H9 (cell line): Measurements from ENCODE around the gene RPL22. TPM values are rescaled to one million over a fixed set of nuclear protein-coding genes. Genes with fewer than 3 reads are reported as not detected.
A peak's percentile ranks its signal among the peaks of the same experiment; 100 is the strongest.

Experiments
- DNase-seq: peaks from one replicate; pipeline ENCODE4 v3.0.0-alpha.2; 2017
- H2AFZ ChIP-seq: one replicate; pipeline ENCODE4 v1.6.1; 2013; ENCODE audit warnings: mild to moderate bottlenecking, low read length, control low read depth, moderate library complexity
- H2AK5ac ChIP-seq: 2 replicates; pipeline ENCODE4 v1.6.1; 2013; ENCODE audit warnings: low read length, control low read depth, mixed read lengths; ENCODE audit not compliant: insufficient read length
- H2BK120ac ChIP-seq: one replicate; pipeline ENCODE4 v1.6.1; 2013; ENCODE audit warnings: low read depth, mild to moderate bottlenecking, low read length, control low read depth, inconsistent platforms; ENCODE audit not compliant: poor library complexity, severe bottlenecking
- H2BK12ac ChIP-seq: 2 replicates; pipeline ENCODE4 v1.6.1; 2013; ENCODE audit warnings: low read length, control low read depth, mixed read lengths, low read depth; ENCODE audit not compliant: insufficient read length
- H2BK15ac ChIP-seq: 2 replicates; pipeline ENCODE4 v1.6.1; 2013; ENCODE audit warnings: low read depth, low read length, control low read depth
- H2BK20ac ChIP-seq: one replicate; pipeline ENCODE4 v1.6.1; 2013; ENCODE audit warnings: low read depth, mild to moderate bottlenecking, low read length, control low read depth, inconsistent platforms; ENCODE audit not compliant: poor library complexity, severe bottlenecking
- H2BK5ac ChIP-seq: 2 replicates; pipeline ENCODE4 v1.6.1; 2013; ENCODE audit warnings: low read length, control low read depth, mixed read lengths; ENCODE audit not compliant: insufficient read length
- H3K14ac ChIP-seq: 2 replicates; pipeline ENCODE4 v1.6.1; 2013; ENCODE audit warnings: low read length, control low read depth; ENCODE audit not compliant: insufficient read depth
- H3K18ac ChIP-seq: 2 replicates; pipeline ENCODE4 v1.6.1; 2013; ENCODE audit warnings: low read depth, mild to moderate bottlenecking, mixed read lengths, low read length, control low read depth; ENCODE audit not compliant: insufficient read length
- H3K23ac ChIP-seq: 2 replicates; pipeline ENCODE4 v1.6.1; 2013; ENCODE audit warnings: low read length, control low read depth, mixed read lengths, low read depth; ENCODE audit not compliant: insufficient read length
- H3K23me2 ChIP-seq: 2 replicates; pipeline ENCODE4 v1.6.1; 2013; ENCODE audit warnings: low read depth, mild to moderate bottlenecking, mixed read lengths, low read length, control low read depth; ENCODE audit not compliant: insufficient read length, poor library complexity, severe bottlenecking
- H3K27ac ChIP-seq: 2 replicates; pipeline ENCODE4 v1.5.1; 2013; ENCODE audit warnings: low read length, control low read depth, mixed read lengths, low read depth; ENCODE audit not compliant: insufficient read length
- H3K27me3 ChIP-seq: 2 replicates; pipeline ENCODE4 v1.6.1; 2013; ENCODE audit warnings: low read length, control low read depth, inconsistent platforms; ENCODE audit not compliant: insufficient read depth
- H3K4ac ChIP-seq: 2 replicates; pipeline ENCODE4 v1.6.1; 2013; ENCODE audit warnings: low read depth, mild to moderate bottlenecking, control low read depth, inconsistent platforms, low read length, moderate library complexity
- H3K4me1 ChIP-seq: 2 replicates; pipeline ENCODE4 v1.6.1; 2013; ENCODE audit warnings: low read length, control low read depth, inconsistent platforms; ENCODE audit not compliant: insufficient read depth
- H3K4me2 ChIP-seq: 2 replicates; pipeline ENCODE4 v1.6.1; 2013; ENCODE audit warnings: low read length, control low read depth, mixed read lengths; ENCODE audit not compliant: insufficient read length, insufficient read depth
- H3K56ac ChIP-seq: 2 replicates; pipeline ENCODE4 v1.6.1; 2013; ENCODE audit warnings: low read depth, mild to moderate bottlenecking, mixed read lengths, low read length, control low read depth; ENCODE audit not compliant: insufficient read length
- H3K79me1 ChIP-seq: 2 replicates; pipeline ENCODE4 v1.6.1; 2013; ENCODE audit warnings: low read depth, mild to moderate bottlenecking, moderate library complexity, low read length, control low read depth, inconsistent platforms; ENCODE audit not compliant: insufficient read depth, poor library complexity, severe bottlenecking
- H3K79me2 ChIP-seq: 2 replicates; pipeline ENCODE4 v1.6.1; 2013; ENCODE audit warnings: low read length, control low read depth, inconsistent platforms; ENCODE audit not compliant: insufficient read depth
- H3K9ac ChIP-seq: 2 replicates; pipeline ENCODE4 v1.6.1; 2013; ENCODE audit warnings: low read length, control low read depth, mixed read lengths; ENCODE audit not compliant: insufficient read length; ENCODE audit errors: extremely low read depth
- H3K9me3 ChIP-seq: one replicate; pipeline ENCODE4 v1.6.1; 2013; ENCODE audit warnings: low read depth, low read length, inconsistent platforms; ENCODE audit not compliant: control insufficient read depth
- H3T11ph ChIP-seq: one replicate; pipeline ENCODE4 v1.6.1; 2013; ENCODE audit warnings: mild to moderate bottlenecking, low read length, control low read depth, inconsistent platforms
- H4K20me1 ChIP-seq: one replicate; pipeline ENCODE4 v1.6.1; 2013; ENCODE audit not compliant: control insufficient read depth, insufficient read length, insufficient read depth
- H4K5ac ChIP-seq: 2 replicates; pipeline ENCODE4 v1.6.1; 2013; ENCODE audit warnings: low read depth, mild to moderate bottlenecking, mixed read lengths, low read length, control low read depth; ENCODE audit not compliant: insufficient read length
- H4K8ac ChIP-seq: replicated peaks from 2 replicates; pipeline ENCODE4 v1.6.1; 2013; ENCODE audit warnings: low read length, control low read depth, mixed read lengths, low read depth; ENCODE audit not compliant: insufficient read length
- H4K91ac ChIP-seq: 2 replicates; pipeline ENCODE4 v1.6.1; 2013; ENCODE audit warnings: low read depth, mild to moderate bottlenecking, moderate library complexity, mixed read lengths, low read length, control low read depth; ENCODE audit not compliant: insufficient read length
- H3K27ac Mint-ChIP-seq, 3 experiments: 2 replicates in 2 of 3; 3 replicates in 1 of 3; pipeline ENCODE4 v1.8.0; 2020 to 2021; ENCODE audit warnings: mixed read lengths in 3 of 3, mild to moderate bottlenecking in 1 of 3, moderate library complexity in 1 of 3
- H3K27me3 Mint-ChIP-seq: 2 replicates; pipeline ENCODE4 v1.8.0; 2021; ENCODE audit warnings: low read depth, mild to moderate bottlenecking, moderate library complexity, mixed read lengths
- H3K36me3 Mint-ChIP-seq, 3 experiments: 2 replicates in 2 of 3; 3 replicates in 1 of 3; pipeline ENCODE4 v1.8.0; 2020 to 2021; ENCODE audit warnings: low read depth in 3 of 3, mixed read lengths in 3 of 3; ENCODE audit not compliant: insufficient read depth in 1 of 3
- H3K4me1 Mint-ChIP-seq, 2 experiments: 2 replicates each; pipeline ENCODE4 v1.8.0; 2020; ENCODE audit warnings: mixed read lengths in 2 of 2
- H3K4me3 Mint-ChIP-seq, 2 experiments: 2 replicates in 1 of 2; 3 replicates in 1 of 2; pipeline ENCODE4 v1.8.0; 2020 to 2021; ENCODE audit warnings: mild to moderate bottlenecking in 2 of 2, mixed read lengths in 2 of 2, moderate library complexity in 1 of 2
- H3K9me3 Mint-ChIP-seq, 2 experiments: 2 replicates in 1 of 2; 3 replicates in 1 of 2; pipeline ENCODE4 v1.8.0; 2020; ENCODE audit warnings: mild to moderate bottlenecking in 2 of 2, mixed read lengths in 2 of 2, moderate library complexity in 1 of 2
- WGBS: extraction: QIAGEN DNeasy Blood & Tissue Kit; methylation state at CpG from one replicate; pipeline ENCODE4 v1.1.7; 2013; ENCODE audit warnings: missing lambda C conversion rate, low lambda C conversion rate, mixed read lengths; ENCODE audit not compliant: insufficient read length; ENCODE audit errors: extremely low coverage; 5-methylcytosine and 5-hydroxymethylcytosine counted together
- total RNA-seq: library from RNA; stranded (reverse); gene quantifications from 2 replicates; pipeline ENCODE4 v1.2.1, GENCODE V29; 2021
- TF ChIP-seq, protein P1 (sequence below): fragments of 200-600 bp; sonication (generic); conservative IDR thresholded peaks from 3 replicates; pipeline ENCODE4 v1.8.0; 2021; ENCODE audit warnings: antibody characterized with exemption, mild to moderate bottlenecking

RPL22 gene
- total RNA-seq, 1 experiment from 2014 or later, result 582 TPM

- Histone ChIP-seq H3K4ac (no peak overlapping the region), H3K14ac (no peak overlapping the region), H4K5ac (no peak overlapping the region), H3K9me3 (no peaks in the 10 kb centered on the region), H2BK20ac (no peak overlapping the region), H3T11ph (no peak overlapping the region), H2BK15ac (no peak overlapping the region), H3K4me1 (peaks cover 5% of the 10 kb centered on the region; the same call in 1 of the 2 replicates), H2BK5ac (no peak overlapping the region), H3K4me2 (peak overlapping the region; percentile 79), H3K56ac (no peak overlapping the region), H3K23ac (no peak overlapping the region), H3K9ac (no peak overlapping the region), H3K18ac (no peak overlapping the region), H4K91ac (no peak overlapping the region), H2BK120ac (no peak overlapping the region), H4K8ac (no peak overlapping the region), H3K27ac (no peak overlapping the region), H4K20me1 (no peaks in the 10 kb centered on the region), H3K27me3 (no peaks in the 10 kb centered on the region; the same call in 1 of the 2 replicates), H3K79me1 (no peaks in the 10 kb centered on the region), H2AFZ (no peak overlapping the region), H2BK12ac (no peak overlapping the region), H2AK5ac (no peak overlapping the region), H3K79me2 (no peaks in the 10 kb centered on the region), H3K23me2 (peaks cover 25% of the 10 kb centered on the region)
- Mint-ChIP-seq H3K27ac (no peak overlapping the region), H3K4me1 (peaks cover 51 to 53% of the 10 kb centered on the region in 2 experiments), H3K9me3 (no peaks in the 10 kb centered on the region; a peak in 1 of 5 replicates), H3K4me3 (peak overlapping the region; percentile 83 to 89), H3K36me3 (no peaks in the 10 kb centered on the region), H3K27me3 (peaks cover 24% of the 10 kb centered on the region)
- no peak for DNase-seq
- TF ChIP-seq, protein P1, sequence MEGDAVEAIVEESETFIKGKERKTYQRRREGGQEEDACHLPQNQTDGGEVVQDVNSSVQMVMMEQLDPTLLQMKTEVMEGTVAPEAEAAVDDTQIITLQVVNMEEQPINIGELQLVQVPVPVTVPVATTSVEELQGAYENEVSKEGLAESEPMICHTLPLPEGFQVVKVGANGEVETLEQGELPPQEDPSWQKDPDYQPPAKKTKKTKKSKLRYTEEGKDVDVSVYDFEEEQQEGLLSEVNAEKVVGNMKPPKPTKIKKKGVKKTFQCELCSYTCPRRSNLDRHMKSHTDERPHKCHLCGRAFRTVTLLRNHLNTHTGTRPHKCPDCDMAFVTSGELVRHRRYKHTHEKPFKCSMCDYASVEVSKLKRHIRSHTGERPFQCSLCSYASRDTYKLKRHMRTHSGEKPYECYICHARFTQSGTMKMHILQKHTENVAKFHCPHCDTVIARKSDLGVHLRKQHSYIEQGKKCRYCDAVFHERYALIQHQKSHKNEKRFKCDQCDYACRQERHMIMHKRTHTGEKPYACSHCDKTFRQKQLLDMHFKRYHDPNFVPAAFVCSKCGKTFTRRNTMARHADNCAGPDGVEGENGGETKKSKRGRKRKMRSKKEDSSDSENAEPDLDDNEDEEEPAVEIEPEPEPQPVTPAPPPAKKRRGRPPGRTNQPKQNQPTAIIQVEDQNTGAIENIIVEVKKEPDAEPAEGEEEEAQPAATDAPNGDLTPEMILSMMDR, result no peak
- WGBS, result no CpG with 5 or more reads among the region's 20 CpGs
These were observed 43.8 kb upstream of the RPL22 start for GRCh38 chr1:6243053-6243834.
